ENCODE results near the gene ABR. TPM values are rescaled to one million over a fixed set of nuclear protein-coding genes. Genes with fewer than 3 reads are reported as not detected.
A peak's percentile ranks its signal among the peaks of the same experiment; 100 is the strongest.

The ABR gene
- total RNA-seq, 1 experiment from 2014 or later, result 35.4 TPM

DNA sequence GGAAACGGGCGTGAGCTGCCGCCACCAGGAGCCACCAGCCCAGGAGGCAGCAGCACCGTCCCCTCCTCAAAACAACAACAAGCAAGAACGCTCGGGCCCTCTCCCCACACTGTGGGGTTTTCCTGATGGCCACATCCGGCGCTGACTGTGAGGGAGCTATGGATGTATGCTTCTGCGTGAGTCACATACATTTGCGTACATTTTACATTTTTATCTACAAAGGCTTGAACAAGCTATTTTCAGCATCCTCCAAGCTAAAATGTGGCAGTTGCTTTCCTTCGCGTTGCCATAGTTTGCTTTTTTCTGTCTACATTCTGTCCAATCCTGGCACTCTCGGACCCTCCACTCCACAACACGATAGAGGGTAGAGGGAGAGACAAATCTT lies 2.0 kb upstream of the ABR start:
- H3K4me1 ChIP-seq (ENCODE audit: insufficient read depth, low read length), result peaks cover 10% of the 10 kb centered on the region
- H4K20me1 ChIP-seq (ENCODE audit: low read length), result no peaks in the 10 kb centered on the region
- TF ChIP-seq EZH2phosphoT487 (IDR thresholded peaks at IDR 0.05; ENCODE audit: borderline replicate concordance, low read length) (no peak), EZH2 (IDR thresholded peaks at IDR 0.05; ENCODE audit: low read length, unreplicated experiment) (no peak)
- TF ChIP-seq, protein P1, sequence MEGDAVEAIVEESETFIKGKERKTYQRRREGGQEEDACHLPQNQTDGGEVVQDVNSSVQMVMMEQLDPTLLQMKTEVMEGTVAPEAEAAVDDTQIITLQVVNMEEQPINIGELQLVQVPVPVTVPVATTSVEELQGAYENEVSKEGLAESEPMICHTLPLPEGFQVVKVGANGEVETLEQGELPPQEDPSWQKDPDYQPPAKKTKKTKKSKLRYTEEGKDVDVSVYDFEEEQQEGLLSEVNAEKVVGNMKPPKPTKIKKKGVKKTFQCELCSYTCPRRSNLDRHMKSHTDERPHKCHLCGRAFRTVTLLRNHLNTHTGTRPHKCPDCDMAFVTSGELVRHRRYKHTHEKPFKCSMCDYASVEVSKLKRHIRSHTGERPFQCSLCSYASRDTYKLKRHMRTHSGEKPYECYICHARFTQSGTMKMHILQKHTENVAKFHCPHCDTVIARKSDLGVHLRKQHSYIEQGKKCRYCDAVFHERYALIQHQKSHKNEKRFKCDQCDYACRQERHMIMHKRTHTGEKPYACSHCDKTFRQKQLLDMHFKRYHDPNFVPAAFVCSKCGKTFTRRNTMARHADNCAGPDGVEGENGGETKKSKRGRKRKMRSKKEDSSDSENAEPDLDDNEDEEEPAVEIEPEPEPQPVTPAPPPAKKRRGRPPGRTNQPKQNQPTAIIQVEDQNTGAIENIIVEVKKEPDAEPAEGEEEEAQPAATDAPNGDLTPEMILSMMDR (conservative IDR thresholded peaks at IDR 0.05; ENCODE audit: low read depth, low read length), result no peak
- BruUV-seq (replicated peaks), result no TSS peak
- H2AFZ ChIP-seq (ENCODE audit: low read length), result no peak overlapping the region
- H3F3A ChIP-seq (ENCODE audit: low read length, unreplicated experiment), result no peaks in the 10 kb centered on the region
- H3K27ac ChIP-seq (ENCODE audit: low read length), result no peak overlapping the region
- ATAC-seq (no peak), DNase-seq (peak; percentile 27)
- no peaks in the 10 kb centered on the region for H3K9me2 ChIP-seq (replicated peaks; ENCODE audit: low read length)
- H3K79me2 ChIP-seq (ENCODE audit: low read length), result no peaks in the 10 kb centered on the region
- ChIA-PET CTCF (no interaction called here), POLR2A (ENCODE audit: unreplicated experiment) (no interaction called here)
- no peak overlapping the region for H3K9ac ChIP-seq (ENCODE audit: low read length)
- H3K4me2 ChIP-seq (ENCODE audit: low read length), result no peak overlapping the region
- H3K36me3 ChIP-seq (ENCODE audit: low read depth, low read length), result no peaks in the 10 kb centered on the region
- H3K27me3 ChIP-seq (ENCODE audit: low read length), result no peaks in the 10 kb centered on the region
- intact Hi-C loops (cut with micrococcal nuclease), result no loop called here
- no peak overlapping the region for H3K4me3 ChIP-seq (ENCODE audit: low read length)
- no peaks in the 10 kb centered on the region for H3K9me3 ChIP-seq (ENCODE audit: low read length)

DNA sequence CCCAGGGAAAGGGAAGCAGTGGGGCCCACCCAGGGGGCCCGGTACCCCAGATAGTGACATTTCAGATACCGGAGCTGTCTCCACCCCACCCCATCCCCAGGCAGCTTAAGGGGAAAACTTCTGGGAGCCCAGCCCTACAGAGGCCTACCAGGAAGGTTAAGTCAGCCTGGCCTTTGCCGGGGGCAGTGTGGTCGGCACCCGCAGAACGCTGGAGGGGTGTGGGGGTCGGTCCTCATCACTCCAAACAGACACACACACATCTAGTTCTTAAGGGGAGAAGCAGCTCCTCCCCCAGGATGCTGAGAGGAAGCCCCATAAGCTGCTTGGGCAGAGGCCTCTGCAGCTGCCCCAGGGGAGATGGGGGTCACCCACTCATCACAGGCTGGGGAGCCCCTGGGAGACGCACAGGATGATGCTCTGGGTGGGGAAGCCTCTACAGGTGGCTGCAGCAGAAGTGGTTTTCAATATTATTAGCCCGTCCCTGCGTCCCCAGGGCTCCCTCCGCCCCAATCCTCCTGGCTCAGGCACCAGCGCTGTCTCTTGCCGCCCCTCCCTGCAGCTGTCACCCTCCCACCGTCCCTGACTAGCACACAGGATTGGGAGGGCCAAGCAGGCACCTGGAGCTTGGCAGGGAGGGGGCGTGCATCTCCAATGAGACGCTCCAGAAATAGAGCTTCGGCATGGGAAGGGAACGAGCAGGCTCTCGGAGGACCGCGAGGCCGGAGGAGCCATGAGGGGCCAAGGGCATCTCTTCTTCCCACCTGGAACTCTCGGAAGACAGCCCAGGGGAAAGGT lies 1.4 kb upstream of the ABR start:
- Histone ChIP-seq H3K27me3 (ENCODE audit: low read length) (no peaks in the 10 kb centered on the region), H3F3A (ENCODE audit: low read length, unreplicated experiment) (no peaks in the 10 kb centered on the region), H3K9me3 (ENCODE audit: low read length) (no peaks in the 10 kb centered on the region), H3K9me2 (replicated peaks; ENCODE audit: low read length) (no peaks in the 10 kb centered on the region), H3K79me2 (ENCODE audit: low read length) (no peaks in the 10 kb centered on the region), H3K36me3 (ENCODE audit: low read depth, low read length) (no peaks in the 10 kb centered on the region), H3K4me2 (ENCODE audit: low read length) (no peak overlapping the region), H4K20me1 (ENCODE audit: low read length) (no peaks in the 10 kb centered on the region), H2AFZ (ENCODE audit: low read length) (no peak overlapping the region), H3K9ac (ENCODE audit: low read length) (no peak overlapping the region), H3K27ac (ENCODE audit: low read length) (no peak overlapping the region), H3K4me1 (ENCODE audit: insufficient read depth, low read length) (peaks cover 4% of the 10 kb centered on the region; the same call in 1 of the 2 replicates), H3K4me3 (ENCODE audit: low read length) (no peak overlapping the region)
- ATAC-seq, result no peak
- ChIA-PET CTCF (no interaction called here), POLR2A (ENCODE audit: unreplicated experiment) (no interaction called here)
- TF ChIP-seq EZH2 (IDR thresholded peaks at IDR 0.05; ENCODE audit: low read length, unreplicated experiment) (no peak), EZH2phosphoT487 (IDR thresholded peaks at IDR 0.05; ENCODE audit: borderline replicate concordance, low read length) (no peak)
- TF ChIP-seq, protein P1 (conservative IDR thresholded peaks at IDR 0.05; ENCODE audit: low read depth, low read length), result no peak
- DNase-seq, result no peak
- BruUV-seq (replicated peaks), result no TSS peak
- intact Hi-C loops (cut with micrococcal nuclease), result no loop called here

DNA sequence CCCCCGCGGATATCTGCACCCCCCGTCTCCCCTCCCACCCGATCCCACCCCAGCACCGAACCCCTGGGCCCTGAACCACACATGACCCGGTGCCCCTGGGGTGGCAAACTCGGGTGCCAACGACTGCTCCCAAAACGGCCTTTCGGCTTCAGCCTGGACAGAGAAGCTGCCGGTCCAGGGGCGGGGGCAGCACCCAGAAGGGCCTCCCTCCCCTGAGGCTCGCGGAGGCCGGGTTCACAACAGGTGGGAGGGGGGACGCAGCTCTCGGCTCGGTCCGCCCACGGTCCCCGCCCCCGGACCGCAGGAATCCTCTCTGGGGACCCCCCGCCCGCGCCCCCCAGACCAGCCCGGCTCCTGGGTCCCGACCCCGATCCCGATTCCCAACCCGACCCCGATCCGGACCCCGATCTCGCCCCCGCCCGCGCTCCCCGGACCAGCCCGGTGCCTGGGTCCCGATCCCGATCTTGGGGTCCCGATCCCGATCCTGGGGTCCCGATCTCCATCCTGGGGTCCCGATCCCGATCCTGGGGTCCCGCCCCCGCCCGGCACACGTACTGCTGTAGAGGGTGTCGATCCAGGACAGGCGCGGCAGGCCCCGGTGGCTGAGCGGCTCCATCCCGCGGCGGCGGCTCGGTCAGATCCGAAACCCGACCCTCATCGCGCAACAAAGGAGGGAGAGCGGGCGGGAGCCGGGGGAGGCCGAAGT lies 516 bp downstream of the ABR start:
- BruUV-seq (replicated peaks), result no TSS peak
- TF ChIP-seq, protein P1 (conservative IDR thresholded peaks at IDR 0.05; ENCODE audit: low read depth, low read length), result no peak
- TF ChIP-seq EZH2 (IDR thresholded peaks at IDR 0.05; ENCODE audit: low read length, unreplicated experiment) (no peak), EZH2phosphoT487 (IDR thresholded peaks at IDR 0.05; ENCODE audit: borderline replicate concordance, low read length) (no peak)
- peaks cover 3% of the 10 kb centered on the region; the same call in 1 of the 2 replicates for H3K4me1 ChIP-seq (ENCODE audit: insufficient read depth, low read length)
- CTCF ChIA-PET, result no interaction called here
- peak overlapping the region; percentile 73 for H3K4me3 ChIP-seq (ENCODE audit: low read length)
- no peaks in the 10 kb centered on the region for H3K9me3 ChIP-seq (ENCODE audit: low read length)
- H3K9me2 ChIP-seq (replicated peaks; ENCODE audit: low read length), result no peaks in the 10 kb centered on the region
- no peak overlapping the region for H3K27ac ChIP-seq (ENCODE audit: low read length)
- H3K36me3 ChIP-seq (ENCODE audit: low read depth, low read length), result no peaks in the 10 kb centered on the region
- H2AFZ ChIP-seq (ENCODE audit: low read length), result no peak overlapping the region
- no peaks in the 10 kb centered on the region for H4K20me1 ChIP-seq (ENCODE audit: low read length)
- H3K9ac ChIP-seq (ENCODE audit: low read length), result peak overlapping the region; percentile 38; the same call in 1 of the 2 replicates
- no peaks in the 10 kb centered on the region for H3F3A ChIP-seq (ENCODE audit: low read length, unreplicated experiment)
- POLR2A ChIA-PET (ENCODE audit: unreplicated experiment), result no interaction called here
- peak overlapping the region; percentile 88 for H3K4me2 ChIP-seq (ENCODE audit: low read length)
- ATAC-seq, result peak; percentile 57
- no peak for DNase-seq
- no peaks in the 10 kb centered on the region for H3K27me3 ChIP-seq (ENCODE audit: low read length)
- H3K79me2 ChIP-seq (ENCODE audit: low read length), result no peaks in the 10 kb centered on the region
- intact Hi-C loops (cut with micrococcal nuclease), result no loop called here
